Measurements from ENCODE around the gene GSTO1. TPM values are rescaled to one million over a fixed set of nuclear protein-coding genes. Genes with fewer than 3 reads are reported as not detected.

GSTO1 gene
- total and polyA plus RNA-seq, 9 of the 15 experiments (the other 6 are each of a cell fraction or from before 2014, with no cell fraction given): 136 to 592 (median 237) TPM

DNA sequence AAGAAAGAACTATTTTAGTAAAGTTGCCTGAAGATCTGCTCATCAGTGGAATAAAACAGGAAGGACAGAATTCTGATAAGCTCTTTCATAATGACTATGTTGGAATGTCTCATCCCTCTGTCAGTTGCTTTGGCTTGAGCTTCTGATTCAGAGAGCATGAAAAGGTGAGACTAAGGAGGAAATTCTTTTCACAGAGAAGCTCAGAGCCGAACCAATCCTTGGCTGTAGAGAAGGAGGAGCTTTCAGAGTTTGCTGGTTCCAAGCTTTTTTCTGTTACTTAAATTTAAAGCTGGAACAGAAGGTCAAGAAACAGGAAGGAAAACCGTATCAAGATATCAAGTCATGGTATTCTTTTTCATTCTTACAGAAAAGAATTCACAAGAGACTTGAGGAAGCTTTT, 38.3 kb downstream of the GSTO1 start (continued):
- TF ChIP-seq HOXB6 (CRISPR knock-in tag; IDR thresholded peaks at IDR 0.05; ENCODE audit: borderline replicate concordance) (no peak), ZNF583 (CRISPR knock-in tag; IDR thresholded peaks at IDR 0.05) (no peak), ATF1 (CRISPR knock-in tag; IDR thresholded peaks at IDR 0.05) (no peak), ATF1 (tag; IDR thresholded peaks at IDR 0.05) (no peak), RCOR1 (IDR thresholded peaks at IDR 0.05; ENCODE audit: borderline replicate concordance in 1 of 2, low read depth in 2 of 2, low read length in 2 of 2) (no peak), MTA3 (IDR thresholded peaks at IDR 0.05; ENCODE audit: borderline replicate concordance) (no peak), HNRNPLL (IDR thresholded peaks at IDR 0.05; ENCODE audit: low read depth, low read length, poor library complexity, severe bottlenecking) (no peak), MEIS2 (IDR thresholded peaks at IDR 0.05; ENCODE audit: partially characterized antibody) (no peak), SFPQ (IDR thresholded peaks at IDR 0.05; ENCODE audit: low read depth, low read length) (no peak), RNF2 (IDR thresholded peaks at IDR 0.05) (no peak)

DNA sequence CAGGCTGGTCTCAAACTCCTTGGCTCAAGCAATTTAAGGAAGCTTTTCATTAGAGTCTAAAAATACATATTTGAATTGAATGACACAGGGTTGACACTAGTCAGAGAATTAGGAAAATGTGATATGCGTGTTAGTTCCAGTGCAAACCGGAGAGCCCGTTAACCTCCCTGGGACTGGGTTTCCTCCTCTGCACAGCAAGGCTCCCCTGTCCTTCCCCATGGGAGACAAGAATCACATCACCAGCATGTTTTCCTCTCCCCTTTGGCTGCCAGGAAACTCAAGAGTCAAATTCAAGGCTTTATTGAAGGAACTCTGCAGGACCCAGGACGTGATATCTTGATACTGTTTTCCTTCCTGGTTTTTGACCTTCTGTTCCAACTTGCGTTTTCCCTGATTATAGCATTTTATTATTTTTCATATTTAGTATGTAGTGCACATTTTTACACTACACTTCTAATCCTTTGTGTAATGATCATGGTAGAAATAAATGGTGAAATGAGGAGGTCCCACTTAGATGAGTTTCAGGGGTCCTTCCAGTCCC, 39.2 kb downstream of the GSTO1 start:
- Histone ChIP-seq H3K27me3 (ENCODE audit: control insufficient read depth in 2 of 2, insufficient read depth in 2 of 2, low read length in 2 of 2) (no peaks in the 10 kb centered on the region), H3K79me2 (ENCODE audit: control insufficient read depth, insufficient read depth, low read length) (no peaks in the 10 kb centered on the region), H3K27ac (ENCODE audit: extremely low read depth, low read depth, low read length) (no peak overlapping the region), H3K9me1 (ENCODE audit: control insufficient read depth, insufficient read depth, low read length) (no peaks in the 10 kb centered on the region), H3K4me2 (ENCODE audit: insufficient read depth, low read length) (no peak overlapping the region), H4K20me1 (replicated peaks; ENCODE audit: control insufficient read depth, insufficient read depth, low read length) (no peaks in the 10 kb centered on the region), H3K9ac (ENCODE audit: insufficient read depth in 1 of 2, low read depth in 2 of 2, low read length in 2 of 2) (no peak overlapping the region), H3K4me3 (no peak overlapping the region), H3K4me1 (replicated peaks in 1 of 2; ENCODE audit: control insufficient read depth in 2 of 2, insufficient read depth in 2 of 2, low read length in 2 of 2) (no peaks in the 10 kb centered on the region; a peak in 1 of 5 replicates), H2AFZ (ENCODE audit: low read depth, low read length) (no peak overlapping the region), H3K9me3 (replicated peaks; ENCODE audit: control insufficient read depth, insufficient read depth, low read depth, low read length) (no peaks in the 10 kb centered on the region), H3K36me3 (ENCODE audit: control insufficient read depth, insufficient read depth, low read length) (no peaks in the 10 kb centered on the region)
- ATAC-seq: no peak
- DNase-seq (ENCODE audit: extremely low read depth in 1 of 4, low spot score in 3 of 4): no peak
- ChIA-PET CTCF (ENCODE audit: low intra/inter-chr PET ratio) (no interaction called here), POLR2A (interaction anchor here (0.6 to 0.7 kb wide), 2 partner anchors 21 to 603 kb away, joined by 3 read pairs; no protein-coding TSS in a partner anchor)
- TF ChIP-seq, protein P1, sequence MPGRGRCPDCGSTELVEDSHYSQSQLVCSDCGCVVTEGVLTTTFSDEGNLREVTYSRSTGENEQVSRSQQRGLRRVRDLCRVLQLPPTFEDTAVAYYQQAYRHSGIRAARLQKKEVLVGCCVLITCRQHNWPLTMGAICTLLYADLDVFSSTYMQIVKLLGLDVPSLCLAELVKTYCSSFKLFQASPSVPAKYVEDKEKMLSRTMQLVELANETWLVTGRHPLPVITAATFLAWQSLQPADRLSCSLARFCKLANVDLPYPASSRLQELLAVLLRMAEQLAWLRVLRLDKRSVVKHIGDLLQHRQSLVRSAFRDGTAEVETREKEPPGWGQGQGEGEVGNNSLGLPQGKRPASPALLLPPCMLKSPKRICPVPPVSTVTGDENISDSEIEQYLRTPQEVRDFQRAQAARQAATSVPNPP (IDR thresholded peaks at IDR 0.05; ENCODE audit: borderline replicate concordance, insufficient read depth, insufficient read length): no peak
- TF ChIP-seq DPF2 (IDR thresholded peaks at IDR 0.05) (no peak), MED1 (CRISPR knock-in tag; IDR thresholded peaks at IDR 0.05; ENCODE audit: borderline replicate concordance) (no peak), ZNF586 (CRISPR knock-in tag; conservative IDR thresholded peaks at IDR 0.05) (no peak), TCF7L2 (IDR thresholded peaks at IDR 0.05; ENCODE audit: low read depth, low read length) (no peak), ILK (tag; IDR thresholded peaks at IDR 0.05; ENCODE audit: borderline replicate concordance, low read depth) (no peak), ZNF79 (CRISPR knock-in tag; IDR thresholded peaks at IDR 0.05; ENCODE audit: low read depth) (no peak), ZNF197 (CRISPR knock-in tag; IDR thresholded peaks at IDR 0.05; ENCODE audit: low read depth) (no peak), HOXB6 (CRISPR knock-in tag; IDR thresholded peaks at IDR 0.05; ENCODE audit: borderline replicate concordance) (no peak)
- TF ChIP-seq, protein P2, sequence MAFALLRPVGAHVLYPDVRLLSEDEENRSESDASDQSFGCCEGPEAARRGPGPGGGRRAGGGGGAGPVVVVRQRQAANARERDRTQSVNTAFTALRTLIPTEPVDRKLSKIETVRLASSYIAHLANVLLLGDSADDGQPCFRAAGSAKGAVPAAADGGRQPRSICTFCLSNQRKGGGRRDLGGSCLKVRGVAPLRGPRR (CRISPR knock-in tag; IDR thresholded peaks at IDR 0.05): no peak
- WGBS (ENCODE audit: insufficient coverage, low coverage, missing lambda C conversion rate): 81% methylated on average over 4 of the region's 5 CpGs
- FAIRE-seq: no peak
- in situ Hi-C loops (cut with MboI): loop anchor here (10.0 kb wide), 1 partner anchor 51 kb away; no protein-coding TSS in a partner anchor
- no TSS peak for BruUV-seq (replicated peaks)
- intact Hi-C loops (cut with micrococcal nuclease): no loop called here
